Fibroblast of pulmonary artery (primary cell): ENCODE data around the gene TOMM7.
A peak's percentile ranks its signal among the peaks of the same experiment; 100 is the strongest.

Experiments
- DNase-seq: peaks from one replicate; pipeline ENCODE4 v3.0.0-alpha.2; 2010; ENCODE audit warnings: low read depth
- H3K4me3 ChIP-seq: replicated peaks from 2 replicates; pipeline ENCODE4 v1.5.1; 2011; ENCODE audit warnings: low read depth, mild to moderate bottlenecking, control low read depth, low read length, moderate library complexity
- CTCF ChIP-seq: IDR thresholded peaks from 2 replicates; pipeline ENCODE4 v1.5.1; 2011; ENCODE audit warnings: mild to moderate bottlenecking, control low read depth, low read length, inconsistent platforms; ENCODE audit errors: missing control alignments

Gene TOMM7

DNA sequence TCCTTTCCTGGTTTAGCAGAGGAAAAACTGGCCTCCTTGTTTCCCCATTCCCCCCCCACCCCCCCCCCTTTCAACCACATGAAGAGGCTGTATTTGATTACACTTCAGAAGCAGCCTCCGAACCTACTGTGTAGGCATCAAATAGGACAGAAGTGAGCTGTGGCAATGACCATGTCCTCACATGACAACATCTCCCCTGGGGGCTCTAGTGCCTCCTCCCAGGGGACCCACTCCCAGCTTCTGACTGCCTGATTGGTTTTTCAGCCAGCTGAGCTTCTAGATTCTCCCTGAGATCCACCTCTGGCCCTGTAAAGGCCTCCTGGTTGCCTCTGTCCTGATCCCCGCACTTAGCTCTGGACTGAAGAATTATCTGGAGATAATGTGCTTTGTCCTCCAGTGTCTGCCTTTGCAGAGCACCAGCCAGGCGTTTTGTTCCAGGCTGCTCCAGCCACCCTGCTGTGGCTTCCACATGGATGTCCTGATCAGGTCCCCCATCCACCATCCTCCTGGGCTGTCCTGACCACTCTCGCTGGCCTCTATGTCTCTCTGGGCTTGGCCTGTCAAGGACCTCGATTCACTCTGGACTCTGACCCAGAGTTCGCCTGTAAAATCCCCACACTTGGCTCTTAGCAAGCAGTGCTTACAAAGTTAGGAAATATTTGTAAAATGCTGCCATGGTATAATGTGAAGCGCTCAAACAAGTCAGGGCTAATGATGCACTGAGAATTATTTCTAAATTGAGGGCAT, 42.4 kb upstream of the TOMM7 start:
- H3K4me3 ChIP-seq: no peak overlapping the region
- TF ChIP-seq CTCF: no peak
- DNase-seq: no peak

DNA sequence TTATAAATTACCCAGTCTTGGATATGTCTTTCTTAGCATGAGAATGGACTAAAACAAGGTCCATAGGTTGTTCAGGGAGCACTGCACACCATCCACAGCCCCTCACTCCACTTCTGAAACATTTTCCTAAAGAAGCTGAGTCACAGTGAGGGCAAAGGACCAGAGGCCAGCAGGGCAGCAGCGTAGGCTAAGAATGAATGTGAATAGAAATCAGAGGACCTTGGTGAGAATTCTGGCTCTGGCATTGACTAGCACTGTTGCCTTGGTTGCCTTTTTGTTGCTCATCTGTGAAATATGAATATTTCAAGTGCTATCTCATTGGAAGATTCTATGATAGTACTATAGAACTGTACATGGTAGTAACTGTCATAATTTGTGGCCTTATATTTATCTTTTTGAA, 41.7 kb upstream of the TOMM7 start:
- no peak for DNase-seq
- no peak overlapping the region for H3K4me3 ChIP-seq
- TF ChIP-seq CTCF: no peak

DNA sequence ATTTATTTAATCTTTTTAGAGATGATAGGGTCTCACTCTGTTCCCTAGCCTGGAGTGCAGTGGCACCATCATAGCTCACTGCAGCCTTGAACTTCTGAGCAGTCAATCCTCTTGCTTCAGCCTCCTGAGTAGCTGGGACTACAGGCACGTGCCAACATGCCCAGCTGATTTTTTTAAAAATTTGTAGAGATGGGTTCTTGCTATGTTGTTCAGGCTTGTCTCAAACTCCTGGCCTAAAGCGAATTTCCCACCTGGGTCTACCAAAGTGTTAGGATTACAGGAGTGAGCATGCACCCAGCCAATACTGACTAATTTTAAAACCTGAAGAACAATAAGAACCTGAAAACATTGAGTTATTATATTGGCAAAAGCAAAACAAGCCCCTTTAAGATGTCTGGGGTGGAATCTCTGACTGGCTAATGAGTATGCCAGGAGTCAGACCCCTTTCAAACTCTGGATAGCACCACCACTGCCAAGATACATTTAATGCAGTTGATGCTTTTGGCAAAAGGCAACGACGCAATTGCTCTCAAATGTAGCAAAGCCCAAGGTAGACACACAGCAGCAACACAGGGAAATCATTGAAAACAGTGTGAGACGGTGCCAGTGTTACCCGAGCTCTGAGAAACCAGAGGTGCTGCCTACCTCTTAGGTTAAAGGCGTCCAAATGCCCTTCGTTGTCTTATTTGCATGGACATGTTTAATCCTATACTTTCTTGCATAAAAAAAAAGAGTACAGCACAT, 40.7 kb upstream of the TOMM7 start:
- DNase-seq: no peak
- no peak overlapping the region for H3K4me3 ChIP-seq
- no peak for TF ChIP-seq CTCF

DNA sequence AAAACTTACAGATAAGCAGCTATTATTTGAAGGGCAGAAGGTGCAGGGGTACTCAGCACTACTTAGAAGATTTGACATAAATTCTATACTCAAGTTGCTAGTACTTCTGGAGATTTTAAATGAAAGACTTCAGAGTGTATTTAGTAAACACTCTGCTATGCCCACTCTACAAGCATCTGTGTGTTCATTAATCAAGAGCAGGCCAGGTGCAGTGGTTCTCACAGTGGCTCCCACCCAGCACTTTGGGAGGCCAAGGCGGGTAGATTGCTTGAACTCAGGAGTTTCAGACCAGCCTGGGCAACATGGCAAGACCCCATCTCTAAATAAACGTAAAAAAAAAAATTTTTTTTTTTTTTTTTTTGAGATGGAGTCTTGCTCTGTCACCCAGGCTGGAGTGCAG, 38.9 kb upstream of the TOMM7 start:
- TF ChIP-seq CTCF: no peak
- no peak overlapping the region for H3K4me3 ChIP-seq
- DNase-seq: no peak

DNA sequence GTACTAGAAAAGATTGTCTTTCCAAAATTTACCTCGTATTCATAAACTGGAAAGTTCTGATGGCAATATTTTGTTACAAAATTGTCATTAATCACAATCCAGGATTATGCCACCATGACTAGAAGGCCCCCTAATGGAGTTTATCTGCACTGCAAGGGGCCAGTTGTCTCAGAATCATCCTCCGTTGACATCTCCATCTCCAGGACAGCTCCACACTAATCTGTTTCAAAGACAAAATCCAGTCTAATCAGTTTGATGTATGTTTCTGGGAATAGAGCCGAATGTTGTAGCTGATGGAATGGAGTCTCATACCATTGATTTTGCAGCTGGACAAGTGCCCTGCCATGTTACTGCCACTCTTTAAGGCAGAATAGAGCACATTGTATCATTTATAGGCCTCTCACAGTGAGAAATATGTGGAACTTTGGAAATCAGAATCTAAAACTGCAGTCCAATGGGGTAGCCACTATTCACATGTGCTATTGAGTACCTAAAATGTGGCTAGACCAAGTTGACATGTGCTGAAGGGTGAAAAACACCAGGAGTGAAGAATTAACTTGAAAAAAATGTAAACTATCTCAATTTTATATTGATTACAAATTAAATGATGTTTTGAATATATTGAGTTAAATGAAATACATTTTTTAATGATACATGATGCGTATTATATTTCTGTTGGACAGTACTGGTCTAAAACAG, 38.3 kb upstream of the TOMM7 start:
- H3K4me3 ChIP-seq: no peak overlapping the region
- TF ChIP-seq CTCF: peak; percentile 40
- DNase-seq: no peak

- no peak for TF ChIP-seq CTCF
- DNase-seq: no peak
- H3K4me3 ChIP-seq: no peak overlapping the region
These were observed 37.7 kb upstream of the TOMM7 start for GRCh38 chr7:22860337-22860736.
